HG03139 (cell line): Measurements from ENCODE around the gene KDM1B.
"Not testable (repeated sequence)": the region's sequence is repeated elsewhere in the genome, so short reads cannot be mapped to it uniquely, and the experiment has no call there.

Experiments
- ATAC-seq: cut with Tn5 transposase; IDR thresholded peaks from one replicate; pipeline ENCODE4 v1.9.1; 2021; ENCODE audit not compliant: unreplicated experiment

KDM1B gene

DNA sequence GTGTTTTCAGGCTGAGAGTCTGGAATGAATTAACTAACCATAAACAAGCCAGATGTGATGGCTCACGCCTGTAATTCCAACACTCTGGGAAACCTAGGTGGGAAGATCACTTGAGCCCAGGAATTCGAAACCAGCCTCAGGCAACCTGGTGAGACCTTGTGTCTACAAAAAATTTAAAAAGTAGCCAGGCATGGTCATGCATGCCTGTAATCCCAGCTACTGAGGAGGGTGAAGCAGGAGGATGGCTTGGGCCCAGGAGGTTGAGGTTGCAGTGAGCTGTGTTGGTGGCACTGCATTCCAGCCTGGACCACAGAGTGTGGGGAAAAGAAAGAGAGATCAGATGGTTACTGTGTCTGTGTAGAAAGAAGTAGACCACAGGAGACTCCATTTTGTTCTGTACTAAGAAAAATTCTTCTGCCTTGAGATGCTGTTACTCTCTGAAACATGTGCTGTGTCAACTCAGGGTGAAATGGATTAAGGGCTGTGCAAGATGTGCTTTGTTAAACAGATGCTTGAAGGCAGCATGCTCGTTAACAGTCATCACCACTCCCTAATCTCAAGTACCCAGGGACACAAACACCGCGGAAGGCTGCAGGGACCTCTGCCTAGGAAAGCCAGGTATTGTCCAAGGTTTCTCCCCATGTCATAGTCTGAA, 71.4 kb downstream of the KDM1B start:
- not testable (repeated sequence) for ATAC-seq

DNA sequence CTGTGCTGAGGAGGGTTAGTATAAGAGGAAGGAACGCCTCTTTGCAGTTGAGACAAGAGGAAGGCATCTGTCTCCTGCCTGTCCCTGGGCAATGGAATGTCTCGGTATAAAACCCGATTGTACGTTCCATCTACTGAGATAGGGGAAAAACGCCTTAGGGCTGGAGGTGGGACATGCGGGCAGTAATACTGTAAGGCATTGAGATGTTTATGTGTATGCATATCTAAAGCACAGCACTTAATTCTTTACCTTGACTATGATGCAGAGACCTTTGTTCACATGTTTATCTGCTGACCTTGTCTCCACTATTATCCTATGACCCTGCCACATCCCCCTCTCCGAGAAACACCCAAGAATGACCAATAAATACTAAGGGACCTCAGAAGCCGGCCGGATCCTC, 71.9 kb downstream of the KDM1B start:
- not testable (repeated sequence) for ATAC-seq

DNA sequence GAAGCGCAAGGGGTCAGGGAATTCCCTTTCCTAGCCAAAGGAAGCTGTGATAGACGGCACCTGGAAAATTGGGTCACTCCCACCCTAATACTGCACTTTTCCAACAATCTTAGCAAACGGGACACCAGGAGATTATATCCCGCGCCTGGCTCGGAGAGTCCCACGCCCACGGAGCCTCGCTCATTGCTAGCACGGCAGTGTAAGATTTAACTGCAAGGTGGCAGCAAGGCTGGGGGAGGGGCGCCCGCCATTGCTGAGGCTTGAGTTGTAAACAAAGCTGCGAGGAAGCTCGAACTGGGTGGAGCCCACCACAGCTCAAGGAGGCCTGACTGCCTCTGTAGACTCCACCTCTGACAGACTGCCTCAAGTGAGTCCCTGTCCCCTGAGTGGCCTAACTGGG, 73.4 kb downstream of the KDM1B start:
- ATAC-seq = not testable (repeated sequence)

DNA sequence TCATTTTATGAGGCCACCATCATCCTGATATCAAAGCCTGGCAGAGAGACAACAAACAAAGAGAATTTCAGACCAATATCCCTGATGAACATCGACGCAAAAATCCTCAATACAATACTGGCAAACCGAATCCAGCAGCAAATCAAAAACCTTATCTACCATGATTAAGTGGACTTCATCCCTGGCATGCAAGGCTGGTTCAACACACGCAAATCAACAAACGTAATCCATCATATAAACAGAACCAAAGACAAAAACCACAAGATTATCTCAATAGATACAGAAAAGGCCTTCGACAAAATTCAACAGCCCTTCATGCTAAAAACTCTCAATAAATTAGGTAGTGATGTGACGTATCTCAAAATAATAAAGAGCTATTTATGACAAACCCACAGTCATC, 76.6 kb downstream of the KDM1B start:
- ATAC-seq = not testable (repeated sequence)

DNA sequence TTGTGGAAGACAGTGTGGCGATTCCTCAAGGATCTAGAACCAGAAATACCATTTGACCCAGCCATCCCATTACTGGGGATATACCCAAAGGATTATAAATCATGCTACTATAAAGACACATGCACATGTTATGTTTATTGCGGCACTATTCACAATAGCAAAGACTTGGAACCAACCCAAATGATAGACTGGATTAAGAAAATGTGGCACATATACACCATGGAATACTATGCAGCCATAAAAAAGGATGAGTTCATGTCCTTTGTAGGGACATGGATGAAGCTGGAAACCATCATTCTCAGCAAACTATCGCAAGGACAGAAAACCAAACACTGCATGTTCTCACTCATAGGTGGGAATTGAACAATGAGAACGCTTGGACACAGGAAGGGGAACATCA, 78.5 kb downstream of the KDM1B start:
- ATAC-seq = not testable (repeated sequence)

DNA sequence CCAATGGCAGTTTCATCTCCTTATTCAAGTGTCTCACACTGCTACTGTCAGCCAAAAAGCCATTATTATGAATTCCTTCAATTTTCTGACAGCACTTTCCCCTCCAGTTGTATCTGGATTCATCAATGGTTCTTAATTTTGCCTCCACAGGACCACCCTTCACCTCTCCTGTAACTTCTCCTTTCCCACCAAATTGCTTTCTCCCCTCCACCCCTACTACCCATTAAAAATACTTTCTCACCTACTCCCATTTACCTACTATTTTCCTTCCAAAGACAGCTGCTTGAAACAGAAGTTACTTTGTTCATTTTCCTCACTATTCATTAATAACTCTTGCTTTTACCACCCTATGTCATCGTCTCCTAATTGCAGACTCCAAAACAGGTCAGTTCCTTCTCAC, 79.3 kb downstream of the KDM1B start:
- no peak for ATAC-seq

DNA sequence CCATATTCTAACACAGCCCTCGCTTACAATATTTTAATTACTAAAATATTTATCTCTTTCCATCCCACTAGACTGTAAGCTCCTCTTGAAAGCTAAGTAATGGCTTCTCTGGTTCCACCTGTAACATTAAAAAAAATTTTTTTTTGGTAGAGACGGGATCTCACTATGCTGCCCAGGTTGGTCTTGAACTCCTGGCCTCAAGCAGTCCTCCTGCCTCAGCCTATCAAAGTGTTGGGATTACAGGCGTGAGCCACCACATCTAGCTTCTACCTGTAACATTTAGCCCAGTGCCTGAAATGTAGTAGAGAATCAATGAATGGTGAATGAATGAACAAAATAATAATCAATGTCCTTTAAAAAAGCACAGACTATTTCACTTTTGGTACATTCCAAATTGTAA, 80.3 kb downstream of the KDM1B start:
- ATAC-seq = no peak

DNA sequence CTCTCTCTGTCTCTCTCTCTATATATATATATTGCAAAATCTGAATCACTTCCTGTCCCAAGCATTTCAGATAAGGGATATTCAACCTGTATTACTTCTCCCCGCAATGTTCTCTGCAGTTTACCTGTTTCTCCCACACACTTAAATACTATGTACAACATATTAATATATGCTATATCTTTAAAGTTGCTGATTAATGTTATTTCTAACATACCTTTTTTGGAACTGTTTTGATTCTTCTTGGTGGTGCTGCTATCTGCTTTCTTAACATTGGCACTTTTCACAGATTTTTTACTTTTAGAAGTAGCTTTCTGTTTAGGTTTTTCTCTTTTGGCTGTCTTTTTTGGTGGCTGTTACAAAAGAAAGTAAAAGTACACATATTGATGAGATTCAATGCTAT, 81.9 kb downstream of the KDM1B start:
- no peak for ATAC-seq

DNA sequence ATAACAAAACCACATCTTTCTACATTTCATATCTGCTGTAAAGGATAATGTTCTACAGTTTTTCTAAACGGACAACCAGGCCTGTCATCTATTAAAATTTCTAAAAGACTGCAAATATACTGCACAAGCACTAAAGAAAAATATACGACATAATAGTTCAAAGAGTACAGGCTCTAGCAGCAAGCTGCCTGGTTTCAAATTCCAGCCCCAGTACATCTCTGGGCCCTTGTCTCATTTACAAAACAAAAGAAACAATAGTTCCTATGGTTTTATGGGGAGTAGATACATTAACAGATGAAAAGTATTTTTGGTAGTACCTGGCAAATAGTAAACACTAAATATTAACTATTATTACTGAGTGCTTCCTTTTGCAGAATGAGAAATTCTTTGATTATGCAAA, 85.0 kb downstream of the KDM1B start:
- no peak for ATAC-seq

DNA sequence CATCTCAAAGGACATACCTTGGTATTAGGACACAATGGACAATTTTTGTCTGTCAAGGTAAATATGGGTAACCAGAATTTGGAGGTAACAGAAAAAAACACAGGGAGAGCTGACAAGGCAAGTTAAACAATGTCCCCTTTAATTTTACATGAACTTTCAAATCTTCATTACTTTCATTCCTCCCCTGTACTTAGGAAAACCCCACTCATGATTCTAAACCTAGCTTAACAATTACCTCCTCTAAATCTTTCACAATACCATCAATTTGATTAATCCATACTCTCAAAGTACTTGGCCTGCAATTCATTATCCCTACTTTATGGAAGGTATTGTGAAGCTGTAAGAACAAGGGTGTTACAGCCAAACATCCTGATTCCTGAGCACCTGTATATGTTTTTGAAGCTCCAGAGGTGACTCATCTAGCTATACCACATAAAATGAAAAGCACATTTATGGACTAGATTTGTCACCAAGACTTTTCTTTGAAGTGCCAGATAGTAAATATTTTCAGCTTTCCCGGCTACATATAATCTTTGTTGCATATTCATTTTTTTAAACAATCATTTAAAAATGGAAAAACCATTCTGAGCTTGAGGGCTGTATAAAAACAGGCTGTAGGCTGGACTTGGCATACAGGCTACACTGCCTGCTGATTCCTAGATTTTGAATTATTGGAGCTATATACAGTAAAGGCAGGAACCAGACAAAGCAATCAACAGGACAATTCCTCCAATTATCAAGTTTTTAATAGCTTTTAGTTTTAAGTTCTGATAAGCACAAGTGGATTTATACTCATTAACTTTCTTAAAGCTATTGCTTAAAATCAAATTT, 86.2 kb downstream of the KDM1B start:
- ATAC-seq = no peak

DNA sequence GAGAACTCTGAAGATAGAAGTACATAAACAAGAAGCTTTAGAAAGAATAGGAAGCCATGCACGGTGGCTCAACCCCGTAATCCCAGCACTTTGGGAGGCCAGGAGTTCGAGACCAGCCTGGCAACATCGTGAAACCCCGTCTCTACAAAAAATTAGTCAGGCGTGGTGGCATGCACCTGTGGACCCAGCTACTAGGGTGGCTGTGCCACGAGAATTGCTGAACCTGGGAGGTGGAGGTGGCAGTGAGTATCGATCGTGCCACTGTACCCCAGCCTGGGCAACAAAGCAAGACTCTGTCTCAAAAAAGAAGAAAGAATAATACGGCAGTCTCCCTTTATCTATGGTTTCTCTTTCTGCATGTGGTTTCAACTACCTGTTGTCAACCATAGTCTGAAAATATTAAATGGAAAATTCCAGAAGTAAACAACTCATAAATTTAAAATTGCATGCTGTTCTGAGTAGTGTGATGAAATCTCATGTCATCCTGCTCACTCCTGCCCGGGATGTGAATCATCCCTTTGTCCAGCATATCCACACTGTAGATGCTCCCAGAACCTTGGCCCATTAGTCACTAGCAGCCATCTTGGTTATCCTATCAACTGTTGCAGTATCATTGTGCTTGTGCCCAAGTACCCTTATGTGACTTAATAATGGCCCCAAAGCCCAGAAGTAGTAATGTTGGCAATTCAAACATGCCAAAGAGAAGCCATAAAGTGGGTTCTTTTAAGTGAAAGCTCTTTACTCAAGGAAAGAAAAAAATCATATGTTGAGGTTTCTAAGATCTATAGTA, 87.0 kb downstream of the KDM1B start:
- no peak for ATAC-seq

DNA sequence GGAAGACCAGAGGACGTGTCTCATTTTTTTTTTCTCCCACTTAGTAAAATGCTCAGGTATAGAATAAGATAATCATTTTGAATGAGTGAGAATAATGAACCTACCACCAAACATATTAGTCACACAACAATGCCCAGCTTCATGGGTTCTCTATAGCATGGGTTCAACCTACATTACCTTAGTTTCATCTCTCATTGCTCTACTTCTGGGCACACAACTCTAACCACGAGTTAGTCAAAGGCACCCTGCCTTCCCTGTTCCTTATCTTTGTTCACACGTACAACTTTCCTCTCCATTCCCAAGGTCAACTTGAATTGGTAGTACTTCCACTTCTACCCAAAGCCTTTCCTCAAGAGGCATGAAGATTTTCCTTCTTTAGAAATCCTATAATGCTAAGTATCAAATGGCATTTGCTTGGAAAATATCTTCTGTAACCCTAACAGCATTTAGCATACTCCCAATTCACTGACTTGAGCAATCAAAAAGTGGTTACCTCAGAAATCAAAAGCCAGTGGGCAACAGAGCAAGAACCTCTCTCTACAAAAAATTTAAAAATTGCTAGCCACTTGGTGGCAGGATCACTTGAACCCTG, 88.2 kb downstream of the KDM1B start:
- ATAC-seq = no peak

DNA sequence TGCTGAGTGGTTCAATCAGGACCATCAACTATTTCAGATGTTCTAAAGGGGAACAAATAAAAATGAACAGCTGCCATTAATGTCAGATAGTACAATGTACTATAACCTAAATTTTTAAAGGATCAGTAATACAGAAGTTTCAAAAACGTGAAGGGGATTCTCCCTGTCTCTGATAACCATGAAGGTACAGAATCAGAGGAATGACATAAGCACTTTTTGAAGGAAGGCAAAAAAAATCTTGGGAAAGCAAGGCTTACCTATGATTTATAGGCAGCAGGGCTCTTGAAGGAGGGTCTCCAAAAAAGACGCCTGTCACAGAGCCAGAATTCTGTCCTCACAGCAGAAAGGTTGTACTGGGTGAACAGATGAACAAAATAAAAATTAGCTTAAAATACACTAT, 89.0 kb downstream of the KDM1B start:
- no peak for ATAC-seq

DNA sequence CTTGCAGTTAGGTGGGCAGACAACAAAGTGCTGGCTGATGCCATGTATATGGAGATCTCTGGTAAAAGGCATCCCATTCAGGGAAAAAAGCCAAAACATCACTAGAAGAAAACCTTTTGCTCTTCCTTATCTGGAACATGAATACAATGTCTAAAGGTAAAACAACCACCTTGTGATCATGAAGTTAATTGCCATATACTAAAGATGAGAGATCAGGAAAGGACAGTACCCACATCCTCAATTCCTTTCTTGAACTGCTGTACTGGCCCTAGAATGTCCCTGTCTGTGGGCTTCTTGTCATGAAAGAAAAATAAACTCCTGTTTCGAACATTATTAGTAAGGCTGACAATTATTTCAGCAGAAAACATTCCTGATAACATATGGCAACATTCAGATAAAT, 89.9 kb downstream of the KDM1B start:
- no peak for ATAC-seq

DNA sequence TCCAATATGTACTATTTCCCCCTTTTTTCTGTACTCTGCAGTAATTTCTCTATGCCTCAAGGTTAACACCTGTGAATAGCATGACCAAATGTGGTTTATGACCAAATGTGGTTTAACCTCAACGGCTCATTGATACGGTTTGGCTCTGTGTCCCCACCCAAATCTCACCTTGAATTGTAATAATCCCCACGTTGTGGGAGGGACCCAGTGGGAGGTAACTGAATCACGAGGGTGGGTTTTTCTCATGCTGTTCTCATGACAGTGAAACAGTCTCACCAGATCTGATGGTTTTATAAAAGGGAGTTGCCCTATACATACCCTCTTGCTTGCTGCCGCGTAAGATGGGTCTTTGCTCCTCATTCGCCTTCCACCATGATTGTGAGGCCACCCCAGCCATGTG, 90.4 kb downstream of the KDM1B start:
- no peak for ATAC-seq

DNA sequence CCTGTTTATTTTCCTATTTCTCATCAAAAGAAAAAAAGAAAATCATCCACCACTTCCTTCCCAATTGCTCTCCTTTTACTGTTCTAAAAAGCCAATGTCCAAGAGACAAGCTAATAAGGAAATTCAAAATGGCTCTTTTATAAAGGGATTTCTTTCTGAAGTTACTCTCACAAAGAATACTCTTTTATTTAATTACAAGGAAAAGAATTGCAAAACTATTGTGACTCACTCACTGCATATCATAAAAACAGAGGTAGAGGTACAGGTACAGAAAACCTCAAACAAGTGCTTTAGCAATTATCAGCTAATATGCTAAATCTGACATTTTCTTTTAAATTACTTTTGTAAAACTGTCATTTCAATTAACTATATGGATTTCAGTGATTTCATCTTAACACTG, 91.0 kb downstream of the KDM1B start:
- ATAC-seq = no peak

DNA sequence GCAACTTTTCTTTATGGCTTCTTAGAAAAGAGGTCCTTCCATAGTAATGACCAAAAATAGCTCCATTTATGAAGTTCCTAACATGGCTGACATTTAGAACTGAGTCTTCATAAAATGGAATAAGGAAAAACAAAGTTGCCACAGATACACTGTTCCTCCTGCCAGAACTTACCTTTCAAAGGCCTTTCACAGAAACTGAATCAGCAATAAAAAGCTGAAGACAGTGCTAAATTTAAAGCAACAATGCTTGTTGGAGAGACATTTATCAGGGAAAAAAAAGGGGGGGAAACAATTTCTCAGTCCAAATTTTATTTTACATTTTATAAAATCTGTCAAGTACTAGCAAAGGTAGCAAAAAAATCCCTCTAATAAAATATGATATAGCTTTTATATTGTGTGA, 91.8 kb downstream of the KDM1B start:
- ATAC-seq = no peak

DNA sequence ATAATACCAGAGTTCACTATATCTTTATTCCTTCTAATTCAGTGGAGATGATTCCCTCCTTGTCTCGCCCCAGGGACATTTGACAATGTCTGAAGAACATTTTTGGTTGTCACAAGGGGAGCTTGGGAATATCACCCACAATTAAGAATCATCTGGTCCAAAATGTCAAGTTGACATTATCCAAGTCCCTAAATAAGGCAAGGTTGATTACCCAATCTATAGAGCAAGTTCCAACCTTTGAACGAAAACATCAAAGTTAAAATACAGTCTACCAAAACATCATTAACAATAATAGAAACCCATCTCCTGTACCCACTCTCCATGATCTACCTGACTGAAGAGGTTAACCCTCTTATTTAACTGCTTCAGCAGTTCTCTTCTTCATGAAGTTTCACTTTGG, 93.5 kb downstream of the KDM1B start:
- ATAC-seq = no peak

DNA sequence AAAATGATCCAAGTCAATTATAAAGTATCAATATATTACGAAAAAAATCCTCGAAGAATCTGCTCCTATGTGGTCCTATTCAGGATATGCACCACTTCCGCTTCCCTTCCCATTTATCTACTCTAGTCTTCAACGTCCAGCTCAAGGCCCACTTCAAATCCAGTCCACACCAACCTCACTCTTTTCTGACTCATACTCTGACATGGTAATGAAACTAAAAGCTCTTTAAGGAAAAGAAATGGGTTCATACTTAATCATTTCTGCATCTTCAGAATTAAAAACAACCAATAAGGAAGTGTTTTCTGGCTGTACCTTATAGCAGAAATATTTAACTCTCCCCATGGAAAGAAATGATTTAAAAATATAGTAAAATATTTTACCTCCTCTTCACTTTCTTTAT, 94.0 kb downstream of the KDM1B start:
- ATAC-seq = no peak

DNA sequence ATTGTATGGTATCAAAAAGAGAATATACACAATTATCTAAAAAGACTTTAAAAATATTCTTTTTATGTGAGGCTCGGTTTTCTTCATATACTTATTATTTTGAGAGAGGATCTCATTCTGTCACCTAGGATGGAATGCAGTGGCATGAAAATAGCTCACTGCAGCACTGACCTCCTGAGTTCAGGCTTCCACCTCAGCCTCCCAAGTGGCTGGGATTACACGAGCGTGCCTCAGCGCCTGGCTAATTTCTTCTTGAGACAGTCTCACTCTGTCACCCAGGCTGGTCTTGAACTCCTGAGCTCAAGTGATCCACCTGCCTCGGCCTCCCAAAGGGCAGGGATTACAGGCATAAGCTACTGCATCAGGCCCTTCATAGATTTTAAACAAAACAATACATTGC, 98.4 kb downstream of the KDM1B start:
- ATAC-seq = no peak

DNA sequence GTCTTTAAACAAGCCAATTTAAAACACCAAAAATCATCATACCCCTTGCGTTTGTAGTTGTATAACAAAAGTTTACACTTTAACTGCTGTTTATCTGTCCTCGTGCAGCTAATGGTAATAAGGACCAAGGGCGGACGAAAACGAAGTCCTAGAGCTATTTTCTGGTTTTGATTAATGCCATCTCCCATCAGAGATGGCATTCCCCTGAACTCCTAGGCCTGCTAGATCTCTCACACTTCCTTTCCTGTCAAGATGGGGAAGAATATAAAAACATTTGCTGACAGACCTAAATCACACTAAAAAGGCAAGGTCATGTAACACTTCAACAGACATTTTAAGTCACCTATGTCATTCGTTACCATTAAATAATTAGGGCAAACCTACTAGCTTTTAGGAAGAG, 99.6 kb downstream of the KDM1B start:
- ATAC-seq = no peak
